ENCODE results near the gene TCFL5.

DNA sequence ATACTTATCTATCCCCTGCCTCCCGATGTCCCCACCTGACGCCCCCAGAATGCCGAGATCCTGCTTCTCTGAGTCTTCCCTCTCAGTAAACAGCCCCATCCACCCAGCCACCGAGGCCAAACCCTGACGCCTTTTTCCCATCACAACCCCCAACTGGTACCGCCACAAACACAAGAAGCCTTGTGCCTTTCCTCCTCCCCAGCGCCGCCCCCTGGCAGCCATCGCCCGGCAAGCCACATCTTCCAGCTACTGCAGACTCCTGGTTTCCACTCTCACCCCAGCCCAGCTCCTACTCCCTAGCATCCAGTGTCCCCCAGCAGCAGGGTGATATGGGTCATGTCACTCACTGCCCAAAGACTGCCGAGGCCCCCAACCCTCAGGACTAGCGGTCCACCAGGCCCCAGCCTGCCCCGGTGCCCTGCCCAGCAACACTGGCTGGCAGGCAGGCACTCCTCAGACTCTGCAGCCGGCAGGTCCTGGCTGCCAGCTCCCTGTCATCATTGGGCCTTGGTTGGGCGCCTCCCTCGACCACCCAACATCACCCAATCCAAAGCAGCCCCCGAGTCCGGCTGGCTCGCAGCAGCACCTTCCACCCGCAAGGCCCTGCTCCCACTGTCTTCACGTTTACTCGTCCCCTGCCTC is 11.2 kb downstream of the TCFL5 start:
- no peak for TF ChIP-seq CTCF (IDR thresholded peaks at IDR 0.05)
- TF ChIP-seq POLR2A (IDR thresholded peaks at IDR 0.05), result no peak

Measured in adrenal gland (tissue), 5 donors.